OCI-LY1 (cell line): ENCODE results near the gene POLR3H.

Experiments used
- H2AFZ ChIP-seq: fragments of 200-600 bp; sonication (generic), shearing (Covaris generic); 2 replicates; pipeline ENCODE4 v1.6.0; 2014; ENCODE audit warnings: antibody characterized with exemption, mild to moderate bottlenecking, low read length
- H3F3A ChIP-seq: fragments of 200-600 bp; sonication (generic), shearing (Covaris generic); 2 replicates; pipeline ENCODE4 v1.6.0; 2014; ENCODE audit warnings: mild to moderate bottlenecking, antibody characterized with exemption, low read length, moderate library complexity; ENCODE audit not compliant: insufficient read depth
- H3K27ac ChIP-seq: fragments of 200-600 bp; sonication (generic); 2 replicates; pipeline ENCODE4 v1.5.1; 2014; ENCODE audit warnings: low read length, mixed run types, mild to moderate bottlenecking, low read depth; ENCODE audit not compliant: poor library complexity, severe bottlenecking
- H3K27me3 ChIP-seq: fragments of 200-600 bp; sonication (generic); 2 replicates; pipeline ENCODE4 v1.6.0; 2014; ENCODE audit warnings: antibody characterized with exemption, mild to moderate bottlenecking, low read length, moderate library complexity; ENCODE audit not compliant: insufficient read depth
- H3K36me3 ChIP-seq: fragments of 200-600 bp; sonication (generic); 2 replicates; pipeline ENCODE4 v1.6.1; 2014; ENCODE audit warnings: mild to moderate bottlenecking, antibody characterized with exemption, low read length, moderate library complexity, mixed read lengths; ENCODE audit not compliant: insufficient read depth
- H3K4me1 ChIP-seq: fragments of 200-600 bp; sonication (generic); 2 replicates; pipeline ENCODE4 v1.5.1; 2014; ENCODE audit warnings: mild to moderate bottlenecking, low read length, moderate library complexity; ENCODE audit not compliant: insufficient read depth, severe bottlenecking
- H3K4me2 ChIP-seq: fragments of 200-600 bp; sonication (generic), shearing (Covaris generic); 2 replicates; pipeline ENCODE4 v1.6.1; 2014; ENCODE audit warnings: low read length
- H3K4me3 ChIP-seq: fragments of 200-600 bp; sonication (generic); 2 replicates; pipeline ENCODE4 v1.5.1; 2014; ENCODE audit warnings: low read length, low read depth, mild to moderate bottlenecking, mixed read lengths; ENCODE audit not compliant: poor library complexity, severe bottlenecking
- H3K79me2 ChIP-seq: fragments of 200-600 bp; shearing (Covaris generic); 2 replicates; pipeline ENCODE4 v1.6.1; 2016; ENCODE audit warnings: mixed run types, low read length, mixed read lengths; ENCODE audit not compliant: insufficient read depth
- H3K9ac ChIP-seq: fragments of 200-600 bp; sonication (generic), shearing (Covaris generic); 2 replicates; pipeline ENCODE4 v1.6.1; 2014; ENCODE audit warnings: mild to moderate bottlenecking, low read length, mixed read lengths
- H3K9me2 ChIP-seq: fragments of 200-600 bp; sonication (generic), shearing (Covaris generic); 2 replicates; pipeline ENCODE4 v1.6.1; 2014; ENCODE audit warnings: low read depth, mild to moderate bottlenecking, low read length, mixed read lengths
- H3K9me3 ChIP-seq: fragments of 200-600 bp; shearing (Covaris generic); 2 replicates; pipeline ENCODE4 v1.6.1; 2014; ENCODE audit warnings: low read length, mixed read lengths
- H4K20me1 ChIP-seq: fragments of 200-600 bp; sonication (generic), shearing (Covaris generic); 2 replicates; pipeline ENCODE4 v1.6.0; 2016; ENCODE audit warnings: mild to moderate bottlenecking, low read length; ENCODE audit not compliant: insufficient read depth
- CTCF ChIP-seq: fragments of 200-600 bp; sonication (generic), shearing (Covaris generic); IDR thresholded peaks from 2 replicates; pipeline ENCODE4 v1.5.1; 2017; ENCODE audit warnings: mild to moderate bottlenecking, antibody characterized with exemption, low read length, moderate library complexity, mixed read lengths
- EZH2 ChIP-seq: fragments of 200-600 bp; sonication (generic), shearing (Covaris generic); IDR thresholded peaks from 2 replicates; pipeline ENCODE4 v1.8.0; 2017; ENCODE audit warnings: borderline replicate concordance, mixed run types, mild to moderate bottlenecking, antibody characterized with exemption, low read length, moderate library complexity, mixed read lengths

The POLR3H gene

DNA sequence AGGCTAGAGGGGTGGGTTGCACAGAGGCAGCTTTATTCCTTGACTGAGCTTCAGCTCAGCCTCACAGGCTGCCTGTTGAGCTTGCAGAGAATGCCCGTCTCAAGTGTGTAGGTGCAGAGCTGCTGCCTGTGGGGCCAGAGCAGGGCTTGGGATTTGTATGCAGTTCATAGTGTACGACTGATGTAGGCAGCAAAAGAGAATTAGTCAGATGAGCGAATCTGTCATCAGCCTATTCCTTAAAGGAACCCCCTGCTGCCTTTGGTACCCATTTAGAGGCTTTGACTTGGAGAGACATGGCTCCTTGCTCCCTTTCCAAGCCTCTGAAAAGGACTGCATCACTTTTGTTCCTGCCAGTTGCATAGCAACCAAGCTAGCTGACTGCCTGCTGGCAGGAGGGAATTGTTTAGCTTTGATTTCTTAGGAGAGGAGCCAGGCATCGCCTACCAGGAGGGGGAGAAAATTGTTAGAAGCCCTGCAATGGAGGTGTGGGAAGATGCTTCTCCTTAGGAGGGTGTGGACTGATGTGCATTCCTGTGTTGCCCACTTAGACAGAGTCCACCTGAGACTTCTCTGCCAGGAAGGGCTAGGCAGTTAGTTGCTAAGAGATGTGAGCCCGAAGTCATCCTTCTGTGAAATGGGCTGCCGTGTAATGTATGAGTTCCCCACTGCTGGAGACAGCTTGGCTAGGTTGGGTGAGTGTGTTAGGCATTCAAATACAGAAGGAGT lies 64.4 kb downstream of the POLR3H start:
- no peak overlapping the region for H2AFZ ChIP-seq
- no peaks in the 10 kb centered on the region for H4K20me1 ChIP-seq
- no peaks in the 10 kb centered on the region for H3K9me2 ChIP-seq
- H3K79me2 ChIP-seq = peaks cover 61% of the 10 kb centered on the region
- H3K4me3 ChIP-seq = no peak overlapping the region
- peak overlapping the region; percentile 68 for H3K27ac ChIP-seq
- no peaks in the 10 kb centered on the region for H3K9me3 ChIP-seq
- peaks cover 14% of the 10 kb centered on the region for H3K36me3 ChIP-seq
- TF ChIP-seq EZH2 = no peak
- no peak for TF ChIP-seq CTCF
- H3K4me2 ChIP-seq = peak overlapping the region; percentile 52
- H3K9ac ChIP-seq = no peak overlapping the region; the same call in 1 of the 2 replicates
- peaks cover 72% of the 10 kb centered on the region for H3K4me1 ChIP-seq
- H3F3A ChIP-seq = no peaks in the 10 kb centered on the region
- H3K27me3 ChIP-seq = no peaks in the 10 kb centered on the region

DNA sequence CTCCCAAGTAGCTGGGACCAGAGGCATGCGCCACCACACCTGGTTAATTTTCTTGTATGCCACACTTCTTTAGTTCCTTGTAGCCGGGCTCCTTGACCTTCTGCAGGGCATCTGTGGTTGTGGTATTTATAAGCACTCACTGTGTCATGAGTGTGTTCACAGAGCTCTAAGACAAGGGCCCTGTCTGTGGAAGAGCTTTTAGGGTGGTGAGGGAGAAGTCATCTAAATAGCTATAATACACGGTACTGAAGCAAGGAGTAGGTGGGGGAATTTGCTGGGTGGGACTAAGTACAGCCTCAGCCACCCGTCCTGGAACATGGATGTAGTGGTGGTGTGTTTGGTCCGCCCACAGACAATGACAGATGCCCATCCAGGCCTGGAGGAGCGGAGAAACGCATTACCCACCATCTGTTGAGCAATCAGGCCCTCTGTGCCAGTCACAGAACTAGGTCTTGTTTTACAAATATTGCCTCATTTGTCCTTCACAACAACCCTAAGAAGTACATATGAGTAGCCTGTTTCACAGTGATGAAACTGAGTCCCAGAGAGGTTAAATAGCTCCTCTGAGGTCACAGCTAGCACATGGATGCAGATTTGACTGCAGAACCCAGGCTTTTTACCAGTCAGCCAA lies 65.3 kb downstream of the POLR3H start:
- no peaks in the 10 kb centered on the region for H3K9me2 ChIP-seq
- H3K4me2 ChIP-seq = peak overlapping the region; percentile 52; the same call in 1 of the 2 replicates
- H3K4me1 ChIP-seq = peaks cover 70% of the 10 kb centered on the region
- no peaks in the 10 kb centered on the region for H3K27me3 ChIP-seq
- peaks cover 58% of the 10 kb centered on the region for H3K79me2 ChIP-seq
- no peak overlapping the region for H2AFZ ChIP-seq
- peak overlapping the region; percentile 68 for H3K27ac ChIP-seq
- H3F3A ChIP-seq = no peaks in the 10 kb centered on the region
- peak overlapping the region; percentile 0; the same call in 1 of the 2 replicates for H3K9ac ChIP-seq
- no peak overlapping the region for H3K4me3 ChIP-seq
- no peaks in the 10 kb centered on the region for H4K20me1 ChIP-seq
- peaks cover 14% of the 10 kb centered on the region for H3K36me3 ChIP-seq
- H3K9me3 ChIP-seq = no peaks in the 10 kb centered on the region
- TF ChIP-seq EZH2 = no peak
- TF ChIP-seq CTCF = no peak

GRCh38 chr22:41478473-41478872 lies 65.8 kb downstream of the POLR3H start:
- Histone ChIP-seq H4K20me1 (no peaks in the 10 kb centered on the region), H3K4me2 (peak overlapping the region; percentile 52; the same call in 1 of the 2 replicates), H3K9ac (peak overlapping the region; percentile 21; the same call in 1 of the 2 replicates), H3K79me2 (peaks cover 58% of the 10 kb centered on the region), H3K9me2 (no peaks in the 10 kb centered on the region), H3K9me3 (no peaks in the 10 kb centered on the region), H3F3A (no peaks in the 10 kb centered on the region), H3K27ac (peak overlapping the region; percentile 68), H3K36me3 (peaks cover 11% of the 10 kb centered on the region), H3K27me3 (no peaks in the 10 kb centered on the region), H3K4me3 (no peak overlapping the region), H2AFZ (no peak overlapping the region), H3K4me1 (peaks cover 76% of the 10 kb centered on the region)
- TF ChIP-seq EZH2 (no peak), CTCF (no peak)
